GM19328 (cell line): ENCODE results near the gene UBE2O.

Experiments
- ATAC-seq: cut with Tn5 transposase; IDR thresholded peaks from one replicate; pipeline ENCODE4 v1.9.1; 2021; ENCODE audit warnings: mild to moderate bottlenecking, moderate library complexity; ENCODE audit not compliant: unreplicated experiment

The UBE2O gene

DNA sequence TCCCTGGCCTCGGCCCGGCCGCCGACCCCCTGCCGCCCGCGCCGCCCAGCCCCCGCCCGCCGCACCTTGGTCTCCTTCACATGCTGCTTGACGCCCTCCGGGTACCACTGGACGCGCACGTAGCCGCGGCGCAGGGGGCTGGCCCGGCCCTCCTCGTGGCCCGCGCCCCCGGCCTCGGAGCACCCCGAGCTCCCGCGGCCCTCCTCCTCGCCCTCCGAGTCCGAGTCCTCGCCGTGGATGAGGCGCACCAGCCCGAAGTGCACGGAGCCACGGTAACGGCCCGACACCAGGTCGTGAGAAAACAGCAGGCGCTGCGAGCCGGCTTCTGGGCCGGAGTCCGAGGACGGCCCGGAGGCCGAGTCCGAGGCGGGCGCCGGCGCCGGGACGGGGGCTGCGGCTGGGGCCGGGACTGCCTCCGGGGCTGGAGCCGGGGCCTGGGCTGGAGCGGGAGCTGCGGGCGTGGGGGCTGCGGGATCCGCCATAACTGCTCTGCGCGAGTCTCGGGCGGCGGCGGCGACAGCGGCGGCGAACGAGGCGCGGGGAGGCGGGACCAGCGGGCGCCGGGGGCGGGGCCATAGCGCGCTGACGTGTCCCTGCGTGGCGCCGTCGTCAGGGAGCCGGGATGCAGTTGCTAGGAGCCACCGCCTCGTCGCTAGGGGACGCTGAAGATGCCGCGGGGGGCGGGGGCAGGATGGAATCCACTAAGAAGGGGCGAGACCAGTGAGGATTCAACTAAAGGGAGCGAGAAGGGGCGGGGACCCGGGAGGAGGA lies at the start of gene UBE2O:
TSS of gene UBE2O (minus strand) at position 493 of the 771 bp plus-strand sequence. CDS start at position 482, 11 bp downstream.
- ATAC-seq = peak; percentile 91

DNA sequence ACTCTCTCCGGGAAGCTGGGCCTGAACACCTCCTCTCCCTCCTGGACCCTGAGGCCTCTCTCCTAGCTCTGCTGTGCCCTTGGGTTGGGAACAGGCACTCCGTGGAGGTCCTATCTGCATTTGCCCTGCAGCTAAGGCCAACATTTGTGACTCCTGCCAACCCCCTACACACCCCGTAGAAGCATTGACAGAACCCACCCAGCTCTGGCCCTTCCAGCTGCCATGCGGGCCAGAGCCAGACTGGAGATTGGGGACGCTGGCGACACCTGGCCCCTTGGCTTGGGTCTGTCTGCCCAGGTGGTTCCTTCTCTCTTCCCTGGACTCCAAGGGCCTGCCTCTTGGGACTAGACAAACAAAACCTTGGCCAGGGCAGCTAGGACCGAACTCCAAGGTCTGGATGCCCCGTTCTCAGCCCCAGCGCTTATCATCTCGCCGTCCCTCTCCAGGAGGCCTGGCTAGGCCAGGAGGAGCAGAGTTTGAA lies 48.9 kb upstream of the UBE2O start:
- ATAC-seq = no peak

DNA sequence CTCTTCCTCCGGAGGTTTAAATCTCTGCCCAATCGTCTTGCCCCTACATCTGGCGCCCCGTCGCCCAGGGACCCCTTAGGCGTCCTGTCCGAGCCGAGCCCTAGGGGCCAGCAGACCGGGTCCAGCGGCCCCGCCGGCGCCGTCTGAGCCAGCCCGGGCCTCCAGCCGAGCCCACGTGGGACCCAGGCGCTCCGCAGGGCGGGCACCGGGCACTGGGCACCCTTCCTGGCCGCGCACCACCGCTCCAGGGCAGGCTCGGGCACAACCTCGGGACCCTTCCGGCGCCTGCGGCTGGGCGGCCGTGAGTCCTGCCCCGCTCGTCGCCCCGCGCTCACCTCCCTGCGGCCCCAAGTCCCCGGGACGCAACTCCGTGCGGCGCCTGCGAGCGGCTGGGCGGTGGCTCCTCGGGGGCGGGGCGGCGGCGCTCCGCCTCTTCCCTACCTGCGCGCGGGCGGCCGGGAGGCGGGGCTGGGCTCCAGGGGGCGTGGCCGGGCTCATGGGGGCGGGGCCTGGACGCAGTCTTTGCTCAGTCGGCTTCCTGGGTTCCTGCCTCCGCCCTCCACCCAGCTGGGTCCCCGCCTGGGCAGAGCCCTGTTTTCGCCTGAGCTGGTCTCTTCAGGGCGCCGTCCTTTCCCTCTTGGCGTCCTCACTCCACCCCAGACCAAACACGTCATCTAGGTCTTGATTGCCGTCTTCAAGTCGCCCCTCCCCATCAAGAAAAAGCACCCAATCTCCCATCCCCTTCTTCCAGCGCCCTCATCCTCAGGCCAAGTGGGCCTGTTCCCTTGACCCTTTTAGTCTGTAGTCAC lies 48.3 kb upstream of the UBE2O start, which contains the start of gene RHBDF2:
TSS of gene RHBDF2 (minus strand) at position 406 of the 809 bp plus-strand sequence. CDS start 19,899 bp downstream, outside the sequence.
- peak; percentile 75 for ATAC-seq

DNA sequence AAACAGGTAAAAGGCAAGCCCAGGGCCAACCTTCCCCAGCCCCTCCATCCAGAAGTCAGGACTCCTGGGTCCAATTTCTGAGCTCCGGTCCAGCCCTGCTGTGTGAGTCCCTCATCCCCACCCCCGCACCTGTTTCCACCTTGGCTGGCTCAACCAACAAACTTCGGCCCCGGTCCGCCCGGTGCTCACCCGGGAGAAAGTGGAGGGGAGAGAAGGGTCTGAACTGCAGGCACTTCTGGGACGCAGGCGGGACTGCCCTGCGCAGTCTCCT lies 47.7 kb upstream of the UBE2O start:
- ATAC-seq = no peak

DNA sequence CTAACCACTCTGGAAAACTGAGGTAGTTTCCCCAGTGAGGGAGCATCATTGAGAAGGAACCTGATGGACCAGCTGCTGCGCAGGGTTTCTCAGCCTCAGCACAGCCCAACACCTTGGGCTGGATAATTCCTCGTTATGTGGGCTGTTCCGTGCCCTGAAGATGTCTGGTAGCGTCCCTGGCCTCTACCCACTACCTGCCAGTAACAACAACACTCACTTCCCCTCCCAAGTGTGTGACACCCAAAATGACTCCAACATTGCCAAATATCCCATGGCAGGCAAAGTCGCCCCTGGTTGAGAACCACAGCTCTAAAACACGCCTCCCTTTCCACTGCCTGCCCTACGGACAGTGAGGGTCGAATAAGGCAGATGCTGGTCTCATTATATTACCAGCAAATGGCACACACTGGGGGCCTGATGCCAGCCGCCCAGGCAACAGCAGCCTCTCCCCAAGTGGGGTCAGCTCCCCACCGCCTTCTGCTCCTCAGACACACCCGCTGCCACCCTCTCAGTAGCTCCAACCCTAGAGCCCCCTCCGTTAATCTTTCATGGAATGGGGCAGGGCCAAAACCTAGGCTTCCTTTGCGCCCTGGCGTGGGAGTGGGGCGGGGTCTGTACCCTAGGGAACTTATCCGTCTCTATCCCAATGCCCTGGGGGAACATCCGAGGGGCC lies 47.3 kb upstream of the UBE2O start:
- ATAC-seq = no peak

DNA sequence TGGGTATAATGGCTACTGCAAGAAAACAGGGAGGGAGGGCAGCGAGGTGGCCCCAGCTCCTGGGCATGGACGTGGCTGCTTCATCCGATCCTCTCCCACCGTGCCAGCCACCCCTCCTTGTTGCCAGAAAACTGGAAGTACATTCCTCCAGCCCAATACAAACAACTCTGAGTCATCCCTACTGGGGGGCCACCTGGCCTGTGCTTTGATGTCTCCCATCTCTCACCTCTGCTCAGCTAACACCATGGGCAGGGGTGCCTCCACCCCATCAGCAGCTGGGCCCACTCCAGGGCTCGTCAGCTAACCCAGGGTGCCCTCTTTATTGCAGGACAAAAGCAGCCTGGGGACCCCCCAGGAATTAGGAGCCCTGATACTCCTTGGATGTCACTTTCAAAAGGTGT lies 46.3 kb upstream of the UBE2O start:
- no peak for ATAC-seq

DNA sequence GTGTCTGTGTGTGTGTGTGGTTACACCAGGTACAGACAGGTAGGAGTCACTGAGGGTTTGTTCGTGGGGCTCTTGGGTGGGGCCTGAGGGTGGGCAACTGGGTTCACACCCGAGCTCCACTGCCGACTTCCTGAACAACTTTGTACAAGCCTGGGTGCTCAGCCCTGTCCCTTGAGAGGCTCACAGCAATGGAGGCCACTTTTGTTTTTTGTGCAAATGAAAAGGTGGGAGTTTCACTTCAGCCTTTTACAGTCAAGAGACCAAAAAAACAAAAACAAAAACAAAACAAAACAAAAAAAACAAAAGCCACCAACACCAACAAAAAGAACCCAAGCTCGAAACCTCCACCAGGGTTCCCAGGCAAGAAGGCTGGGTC lies 45.9 kb upstream of the UBE2O start:
- ATAC-seq = no peak

DNA sequence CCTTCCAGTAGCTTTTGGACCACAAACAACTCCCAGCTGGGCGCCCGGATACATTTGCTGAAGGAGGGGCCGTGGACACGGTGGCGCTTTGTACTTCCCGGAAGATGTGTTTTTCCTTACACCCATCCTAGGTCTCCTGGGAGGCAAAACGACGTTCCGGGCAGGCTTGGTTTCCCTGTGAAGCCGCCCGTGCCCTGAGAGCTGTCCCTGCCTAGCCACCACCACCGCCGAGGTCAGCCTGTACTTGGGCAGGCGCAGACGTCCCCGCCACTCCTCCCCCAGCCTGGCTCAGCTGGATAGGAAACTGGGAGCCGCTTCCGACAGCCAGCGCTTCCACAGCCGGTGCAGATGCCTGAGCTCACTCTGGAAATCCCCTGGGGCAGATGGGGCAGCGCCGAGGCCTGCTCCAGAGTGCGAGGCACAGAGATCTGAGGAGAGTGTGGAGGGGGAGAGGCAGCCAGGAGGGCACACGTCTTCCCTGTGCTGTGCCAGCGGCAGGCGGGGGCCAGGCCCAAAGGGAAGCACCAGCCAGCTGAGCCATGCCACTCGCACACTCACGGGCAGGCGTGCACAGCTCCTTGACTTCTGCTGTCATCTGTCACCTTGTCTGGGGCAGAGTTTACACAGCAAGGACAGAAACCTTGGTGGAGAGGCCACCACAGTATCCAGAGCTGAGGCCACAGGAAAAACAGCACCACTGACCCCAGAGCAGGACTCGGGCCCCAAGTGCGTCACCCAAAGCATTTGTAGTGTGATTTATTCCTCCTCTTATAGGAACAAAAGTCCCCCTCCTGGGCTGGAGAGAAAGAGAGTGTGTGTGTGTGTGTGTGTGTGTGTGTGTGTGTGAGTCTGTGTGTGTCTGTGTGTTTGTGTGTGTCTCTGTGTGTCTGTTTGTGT lies 45.3 kb upstream of the UBE2O start:
- ATAC-seq = no peak

DNA sequence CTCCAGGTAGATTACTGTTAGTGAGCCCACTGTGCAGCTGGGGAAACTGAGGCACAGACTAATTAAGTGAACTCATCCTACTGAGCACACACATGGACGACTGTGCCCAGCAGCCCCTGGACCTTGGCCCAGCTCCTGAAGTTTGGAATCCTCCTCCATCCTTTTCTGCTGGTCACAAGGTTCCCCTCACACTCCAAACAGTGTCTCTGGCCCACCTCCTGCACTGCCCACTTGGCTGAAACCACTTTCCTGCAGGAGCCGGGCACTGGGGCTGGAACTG lies 44.7 kb upstream of the UBE2O start:
- no peak for ATAC-seq

DNA sequence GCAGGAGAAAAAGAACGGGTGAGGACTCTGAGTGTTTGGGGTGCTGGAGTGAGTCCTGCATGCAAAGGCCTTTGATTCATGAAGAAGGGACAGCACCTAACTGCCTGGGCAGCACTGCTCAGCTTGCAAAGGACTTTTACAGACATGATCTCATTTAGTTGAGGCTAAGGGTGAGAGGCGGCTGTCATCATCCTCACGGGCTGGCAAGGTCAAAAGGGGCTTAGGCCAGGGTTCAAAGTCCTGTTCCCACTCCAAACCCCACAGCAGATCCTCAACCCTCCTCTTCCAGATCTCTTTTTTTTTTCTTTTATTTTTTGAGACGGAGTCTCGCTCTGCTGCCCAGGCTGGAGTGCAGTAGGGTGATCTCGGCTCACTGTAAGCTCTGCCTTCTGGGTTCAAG lies 43.5 kb upstream of the UBE2O start:
- no peak for ATAC-seq

DNA sequence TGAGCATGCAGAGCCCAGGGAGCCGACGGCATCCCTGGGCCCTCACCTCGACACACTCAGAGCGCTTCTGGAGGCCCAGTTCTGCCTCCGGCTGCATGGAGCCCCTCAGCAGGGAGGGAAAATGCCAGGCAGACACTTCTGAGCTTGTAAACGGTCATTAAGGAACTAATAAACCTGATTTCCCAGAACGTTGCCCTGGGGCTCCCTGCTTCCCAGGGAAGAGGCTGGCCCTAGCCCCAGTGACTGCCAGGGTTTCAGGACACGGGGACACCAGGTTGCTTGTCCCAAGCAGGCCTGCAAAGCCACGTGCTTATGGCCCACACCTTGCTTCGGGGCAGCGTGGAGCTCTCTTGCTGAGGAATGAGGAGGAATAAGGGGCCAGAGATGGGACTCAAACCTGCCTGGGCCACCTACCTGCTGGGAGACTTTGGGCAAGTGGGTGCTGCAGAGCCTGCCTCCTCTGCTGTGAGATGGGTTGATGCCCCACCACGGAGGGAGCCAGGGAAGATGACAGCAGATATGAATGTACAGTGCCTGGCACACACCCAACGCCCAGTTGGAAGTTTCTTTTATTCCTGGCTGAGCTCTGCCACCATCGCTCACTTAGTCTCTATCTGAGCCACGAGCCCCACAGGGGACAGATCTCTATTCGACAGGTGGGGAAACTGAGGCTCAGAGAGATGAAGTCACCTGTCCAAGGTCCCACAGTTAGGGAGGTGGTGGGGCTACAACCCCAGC lies 42.9 kb upstream of the UBE2O start:
- no peak for ATAC-seq

DNA sequence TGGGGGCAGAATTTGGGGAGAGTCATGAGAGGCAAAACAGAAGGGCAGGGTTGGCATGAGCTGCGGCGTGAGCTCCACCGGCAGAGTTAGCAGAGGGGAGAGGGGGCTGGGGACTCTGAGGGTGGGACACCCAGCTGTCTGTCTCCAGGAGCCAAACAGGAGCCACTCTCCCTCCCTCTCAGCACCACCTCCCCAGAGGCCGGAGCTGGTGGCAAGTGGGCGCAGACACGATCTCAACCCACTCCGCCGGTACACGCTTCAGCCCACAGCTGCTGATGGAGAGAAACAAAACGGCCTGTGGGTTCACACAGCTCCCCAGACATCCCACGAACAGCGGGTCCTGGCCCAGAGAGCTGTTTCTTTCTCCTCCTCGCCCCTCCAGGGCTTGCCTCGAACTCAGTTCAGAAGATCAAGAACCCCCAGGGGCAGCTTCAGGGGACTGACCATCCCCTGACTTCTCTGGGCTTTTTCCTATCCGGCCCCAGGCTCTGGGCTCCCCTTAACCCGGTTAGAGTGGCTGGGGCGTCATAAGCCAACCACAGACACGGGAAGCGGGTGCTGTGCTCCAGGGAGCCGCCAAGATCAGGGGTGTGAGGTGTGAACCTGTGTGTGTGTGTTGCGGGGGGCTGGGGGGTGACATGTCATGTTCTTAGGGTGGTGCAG lies 40.7 kb upstream of the UBE2O start:
- no peak for ATAC-seq

DNA sequence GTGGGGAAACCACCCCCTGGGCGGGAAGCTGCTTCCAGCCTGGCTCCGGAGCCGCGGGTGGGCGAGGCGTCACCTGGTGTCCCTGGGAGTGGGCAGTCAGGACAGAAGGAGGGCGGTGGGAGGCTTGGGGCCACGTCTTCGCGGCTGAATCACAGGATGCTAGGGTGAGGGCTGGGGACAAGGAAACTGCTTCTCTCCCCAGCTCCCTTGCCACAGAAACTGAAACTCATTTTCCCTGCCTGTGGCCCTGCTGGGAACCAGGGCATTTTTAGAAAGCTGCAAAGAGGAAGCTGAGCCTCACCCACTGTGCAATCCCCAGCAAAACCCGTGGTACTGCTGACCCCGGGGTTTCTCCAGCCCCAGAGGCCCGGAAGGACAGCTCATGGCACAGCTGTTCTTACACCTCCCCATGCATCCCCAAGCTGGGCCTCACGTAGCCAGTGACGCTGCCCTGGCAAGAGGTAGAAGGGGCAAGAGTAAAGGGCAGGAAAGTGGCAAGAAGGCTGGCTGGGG lies 40.1 kb upstream of the UBE2O start:
- no peak for ATAC-seq

DNA sequence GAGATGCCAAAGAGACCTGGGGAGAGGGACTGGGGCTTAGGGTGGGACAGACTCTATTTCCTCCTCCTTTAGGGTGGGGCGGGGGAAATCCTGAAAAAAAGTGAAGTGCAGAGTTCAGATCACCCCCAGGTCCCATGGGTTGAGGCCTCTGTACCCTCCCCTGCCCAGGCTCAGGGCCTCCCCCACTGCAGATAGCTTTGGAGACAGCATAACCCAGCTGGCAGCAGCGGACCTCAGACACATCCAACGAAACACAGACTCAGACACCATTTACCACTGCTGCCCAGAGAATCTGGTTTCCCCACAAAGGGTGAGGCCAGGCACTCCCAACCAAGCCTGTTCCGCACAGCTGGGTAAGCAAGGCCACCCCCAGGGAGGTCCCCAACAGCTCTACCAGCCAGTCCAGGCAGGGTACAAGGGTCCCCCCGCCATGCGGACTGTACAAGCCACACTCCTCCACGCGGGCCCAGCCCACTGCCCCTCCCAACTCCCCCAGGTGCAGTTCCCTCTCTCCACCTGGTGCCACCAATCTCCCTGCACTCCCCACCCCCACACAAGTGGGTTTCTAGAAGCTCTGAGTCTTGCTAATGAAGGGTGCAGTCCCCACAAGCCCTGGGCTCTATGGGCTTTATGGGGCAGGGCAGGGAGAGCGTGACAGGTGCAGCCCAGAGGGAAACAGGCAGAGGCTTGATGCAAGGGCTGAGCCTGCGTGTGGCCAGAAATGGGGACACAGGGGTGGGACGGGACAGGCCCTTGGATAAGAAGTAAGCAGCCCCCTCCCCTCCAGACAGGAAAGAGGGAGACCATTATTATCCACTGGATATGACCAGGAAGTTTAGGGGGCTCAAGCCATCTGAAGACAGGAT lies 39.4 kb upstream of the UBE2O start:
- no peak for ATAC-seq

DNA sequence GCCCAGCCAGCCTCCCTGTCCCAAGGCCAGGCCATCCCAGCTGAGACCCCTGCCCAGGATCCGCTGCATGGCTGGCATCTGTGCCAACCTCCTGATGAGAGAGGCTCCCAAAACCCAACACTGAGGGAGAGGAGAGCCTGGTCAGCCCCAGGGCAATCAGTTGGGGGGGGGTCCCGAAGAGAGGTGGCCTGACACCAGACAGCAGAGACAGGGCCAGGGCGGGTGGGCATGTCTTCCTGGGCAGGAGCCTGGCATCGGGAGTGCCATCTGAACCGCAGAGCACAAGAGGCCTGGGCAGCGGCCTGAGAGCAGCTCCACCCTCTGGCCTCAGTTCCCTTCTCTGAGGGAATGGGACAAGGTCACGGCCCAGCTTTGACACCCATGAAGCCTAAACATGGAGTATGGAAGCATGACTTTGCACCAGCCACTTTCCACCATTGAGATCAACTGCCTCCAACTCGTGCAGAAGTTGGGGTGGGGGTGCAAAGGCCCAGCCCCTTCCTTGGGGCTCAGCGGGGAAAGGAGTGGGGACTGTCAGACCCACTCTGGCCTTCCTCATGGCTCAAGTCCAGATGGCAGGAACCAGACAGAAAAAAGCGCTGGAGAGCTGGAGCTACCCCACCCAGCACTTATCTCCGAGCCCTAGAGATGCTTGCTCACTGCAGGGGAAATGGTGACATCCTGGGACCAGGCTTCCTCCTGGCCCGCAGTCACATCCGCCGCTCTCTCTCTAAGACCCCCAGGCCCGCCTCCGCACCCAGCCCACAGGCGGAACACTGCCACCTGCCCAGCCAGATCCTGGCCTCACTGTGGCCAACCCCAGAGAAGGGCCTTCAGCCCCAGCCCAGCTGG lies 38.5 kb upstream of the UBE2O start:
- ATAC-seq = no peak

DNA sequence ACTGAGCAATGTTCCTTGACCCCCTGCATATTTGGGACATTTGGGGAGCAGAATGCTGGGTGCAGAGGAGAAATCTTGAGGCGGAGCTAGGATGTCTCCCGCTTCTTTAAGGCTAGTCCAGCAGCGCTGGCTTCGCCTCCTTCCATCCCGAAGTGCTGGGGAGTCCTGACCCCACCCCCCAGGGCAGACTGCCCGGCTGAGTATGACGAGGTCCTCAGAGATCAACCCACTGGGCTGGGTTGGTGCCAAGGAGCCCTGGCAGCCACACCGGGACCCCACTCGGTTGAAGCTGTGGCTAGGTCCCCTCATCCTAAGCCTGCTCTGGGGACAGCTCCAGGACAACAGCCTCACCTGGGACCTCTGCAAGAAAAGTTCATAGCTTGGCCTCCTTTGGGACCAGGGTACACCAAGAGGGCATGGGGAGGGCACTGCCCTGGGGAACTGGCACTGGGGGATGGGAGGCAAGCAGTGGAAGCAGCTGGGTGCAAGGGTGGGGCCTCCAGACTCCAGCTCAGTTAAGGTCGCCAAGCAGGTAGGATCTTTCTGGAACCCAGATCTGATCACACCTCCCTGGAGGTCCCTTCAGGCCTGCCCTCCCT lies 37.3 kb upstream of the UBE2O start:
- no peak for ATAC-seq

DNA sequence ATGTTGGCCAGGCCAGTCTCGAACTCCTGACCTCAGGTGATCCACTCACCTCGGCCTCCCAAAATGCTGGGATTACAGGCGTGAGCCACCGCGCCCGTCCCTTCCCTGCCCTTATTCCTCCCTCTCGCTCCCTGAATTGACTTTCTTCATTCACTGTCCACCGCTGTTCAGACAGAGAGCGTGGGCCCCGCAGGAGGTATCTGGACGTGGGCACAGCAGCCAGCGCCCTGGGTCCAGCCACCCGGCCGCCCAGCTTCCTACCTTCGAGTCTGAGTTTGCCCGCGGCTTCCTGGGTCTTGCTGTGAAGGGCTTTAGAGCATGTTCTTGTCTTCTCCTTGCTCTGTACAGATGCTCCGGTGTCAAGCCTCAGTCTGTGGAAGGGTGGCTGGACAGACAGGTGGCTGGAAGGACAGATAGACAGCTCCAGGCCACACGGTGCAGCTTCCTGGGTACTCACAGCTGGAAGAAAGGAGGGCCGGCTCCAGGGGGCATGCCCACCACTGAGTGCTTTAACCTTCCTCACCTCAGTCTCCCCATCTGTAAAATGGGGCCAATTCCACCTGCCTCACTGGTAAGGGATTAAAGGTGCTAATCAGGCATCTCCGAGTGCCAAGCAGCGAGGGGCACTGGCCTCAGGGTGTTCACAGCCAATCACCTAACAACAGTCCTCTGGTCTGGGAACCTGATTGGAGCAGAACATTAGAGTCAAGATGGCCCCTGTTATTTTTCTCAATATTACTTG lies 34.7 kb upstream of the UBE2O start:
- ATAC-seq = no peak
